Right lobe of liver (tissue), 4 donors: ENCODE measurements around the gene TNFRSF11A.

Source experiments
- POLR2A ChIP-seq: fragments of 450-650 bp; IDR thresholded peaks from one replicate; pipeline ENCODE4 v1.6.1; 2017; ENCODE audit warnings: antibody characterized with exemption, mild to moderate bottlenecking
- TF ChIP-seq, protein P1 (sequence below), 4 donors: fragments of 200-600 bp in 3 of 4; fragments of 450-650 bp in 1 of 4; IDR thresholded peaks; one replicate each; pipeline versions ENCODE4 v1.5.1 to v1.8.0; 2016 to 2022; ENCODE audit warnings: antibody characterized with exemption in 4 of 4, mild to moderate bottlenecking in 2 of 4
- donor health status: DM: no; HTN: no; CAD: no.
- donor health status: DM: no; HTN: no; CAD: no.
- donor health status: DM: no; HTN: yes; CAD: no.

DNA sequence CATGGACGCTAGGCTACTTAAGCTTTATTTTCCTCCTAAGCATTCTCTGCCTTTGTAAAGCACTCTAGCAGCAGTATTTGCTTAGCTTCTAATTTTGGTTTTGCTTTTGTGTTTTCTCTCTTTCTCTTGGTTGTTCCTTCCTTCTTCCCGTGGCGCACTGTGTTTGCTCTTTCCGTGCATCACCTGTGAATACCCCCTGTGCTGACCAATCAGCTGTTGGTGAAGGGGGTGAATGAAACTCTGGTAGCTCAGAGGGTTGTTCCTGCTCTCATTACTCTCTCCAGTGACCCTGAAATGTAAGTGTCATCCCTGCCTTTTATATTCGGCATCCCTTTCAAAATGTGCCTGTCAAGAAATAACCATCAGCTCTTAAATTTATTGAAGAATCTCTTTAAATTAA, 45.5 kb upstream of the TNFRSF11A start:
- TF ChIP-seq POLR2A, result no peak
- TF ChIP-seq, protein P1, sequence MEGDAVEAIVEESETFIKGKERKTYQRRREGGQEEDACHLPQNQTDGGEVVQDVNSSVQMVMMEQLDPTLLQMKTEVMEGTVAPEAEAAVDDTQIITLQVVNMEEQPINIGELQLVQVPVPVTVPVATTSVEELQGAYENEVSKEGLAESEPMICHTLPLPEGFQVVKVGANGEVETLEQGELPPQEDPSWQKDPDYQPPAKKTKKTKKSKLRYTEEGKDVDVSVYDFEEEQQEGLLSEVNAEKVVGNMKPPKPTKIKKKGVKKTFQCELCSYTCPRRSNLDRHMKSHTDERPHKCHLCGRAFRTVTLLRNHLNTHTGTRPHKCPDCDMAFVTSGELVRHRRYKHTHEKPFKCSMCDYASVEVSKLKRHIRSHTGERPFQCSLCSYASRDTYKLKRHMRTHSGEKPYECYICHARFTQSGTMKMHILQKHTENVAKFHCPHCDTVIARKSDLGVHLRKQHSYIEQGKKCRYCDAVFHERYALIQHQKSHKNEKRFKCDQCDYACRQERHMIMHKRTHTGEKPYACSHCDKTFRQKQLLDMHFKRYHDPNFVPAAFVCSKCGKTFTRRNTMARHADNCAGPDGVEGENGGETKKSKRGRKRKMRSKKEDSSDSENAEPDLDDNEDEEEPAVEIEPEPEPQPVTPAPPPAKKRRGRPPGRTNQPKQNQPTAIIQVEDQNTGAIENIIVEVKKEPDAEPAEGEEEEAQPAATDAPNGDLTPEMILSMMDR (IDR thresholded peaks at IDR 0.05), result no peak
